Measurements from ENCODE around the gene POU2AF3.

The POU2AF3 gene

GRCh38 chr11:111353776-111354600 lies 55.6 kb downstream of the POU2AF3 start:
- no peak for DNase-seq

- no peak for DNase-seq
Observed at GRCh38 chr11:111354601-111354891, 56.2 kb downstream of the POU2AF3 start.

GRCh38 chr11:111355101-111355500 lies 56.8 kb downstream of the POU2AF3 start:
- DNase-seq = no peak

- no peak for DNase-seq
Observed at GRCh38 chr11:111355956-111356659, 57.8 kb downstream of the POU2AF3 start.

GRCh38 chr11:111356660-111357048 lies 58.3 kb downstream of the POU2AF3 start:
- no peak for DNase-seq

- DNase-seq = no peak
Observed at GRCh38 chr11:111357150-111358037, 59.0 kb downstream of the POU2AF3 start.
